ENCODE measurements around the gene ZNF277.

The ZNF277 gene

GRCh38 chr7:112254709-112255387 lies 48.4 kb downstream of the ZNF277 start:
- DNase-seq (ENCODE audit: low read depth), result no peak

GRCh38 chr7:112255388-112255720 lies 48.9 kb downstream of the ZNF277 start:
- no peak for DNase-seq (ENCODE audit: low read depth)

GRCh38 chr7:112257073-112257472 lies 50.6 kb downstream of the ZNF277 start:
- DNase-seq (ENCODE audit: low read depth), result no peak

GRCh38 chr7:112260911-112261310 lies 54.4 kb downstream of the ZNF277 start:
- DNase-seq (ENCODE audit: low read depth), result no peak

- no peak for DNase-seq (ENCODE audit: low read depth)
Observed at GRCh38 chr7:112262036-112262435, 55.5 kb downstream of the ZNF277 start.

GRCh38 chr7:112262855-112263487 lies 56.5 kb downstream of the ZNF277 start:
- DNase-seq (ENCODE audit: low read depth), result no peak

GRCh38 chr7:112263519-112263918 lies 57.0 kb downstream of the ZNF277 start:
- DNase-seq (ENCODE audit: low read depth), result no peak

GRCh38 chr7:112266141-112266540 lies 59.6 kb downstream of the ZNF277 start:
- no peak for DNase-seq (ENCODE audit: low read depth)

- DNase-seq (ENCODE audit: low read depth), result no peak
Observed at GRCh38 chr7:112266595-112267270, 60.2 kb downstream of the ZNF277 start.

- no peak for DNase-seq (ENCODE audit: low read depth)
Observed at GRCh38 chr7:112267944-112268691, 61.6 kb downstream of the ZNF277 start.

- no peak for DNase-seq (ENCODE audit: low read depth)
Observed at GRCh38 chr7:112271162-112271561, 64.7 kb downstream of the ZNF277 start.

GRCh38 chr7:112272921-112273561 lies 66.5 kb downstream of the ZNF277 start:
- no peak for DNase-seq (ENCODE audit: low read depth)

- DNase-seq (ENCODE audit: low read depth), result no peak
Observed at GRCh38 chr7:112279042-112279441, 72.5 kb downstream of the ZNF277 start.

- DNase-seq (ENCODE audit: low read depth), result no peak
Observed at GRCh38 chr7:112280267-112280666, 73.8 kb downstream of the ZNF277 start.

GRCh38 chr7:112282476-112283188 lies 76.1 kb downstream of the ZNF277 start:
- no peak for DNase-seq (ENCODE audit: low read depth)

GRCh38 chr7:112283382-112283910 lies 77.0 kb downstream of the ZNF277 start:
- DNase-seq (ENCODE audit: low read depth), result no peak

GRCh38 chr7:112286250-112287086 lies 80.0 kb downstream of the ZNF277 start:
- DNase-seq (ENCODE audit: low read depth), result no peak

GRCh38 chr7:112288301-112288700 lies 81.8 kb downstream of the ZNF277 start:
- DNase-seq (ENCODE audit: low read depth), result no peak

- DNase-seq (ENCODE audit: low read depth), result no peak
Observed at GRCh38 chr7:112290065-112290464, 83.6 kb downstream of the ZNF277 start.

- DNase-seq (ENCODE audit: low read depth), result no peak
Observed at GRCh38 chr7:112292162-112292561, 85.7 kb downstream of the ZNF277 start.
